Peyer's patch (tissue), 4 donors: Measurements from ENCODE around the gene ATXN2.

ENCODE experiments used
- CTCF ChIP-seq, 6 experiments: fragments of 450-650 bp in 4 of 6; fragments of 200-600 bp in 2 of 6; sonication (generic) in 1 of 6; IDR thresholded peaks; one replicate each; pipeline ENCODE4 v1.5.1; 2017 to 2019; ENCODE audit warnings: antibody characterized with exemption in 6 of 6, mild to moderate bottlenecking in 3 of 6, moderate library complexity in 1 of 6
- POLR2A ChIP-seq, 2 donors: fragments of 450-650 bp; IDR thresholded peaks; one replicate each; pipeline ENCODE4 v1.5.1; 2017; ENCODE audit warnings: antibody characterized with exemption in 2 of 2, mild to moderate bottlenecking in 2 of 2, moderate library complexity in 2 of 2

GRCh38 chr12:111582133-111582747, 16.9 kb downstream of the ATXN2 start:
- TF ChIP-seq CTCF (IDR thresholded peaks at IDR 0.05) (no peak), POLR2A (IDR thresholded peaks at IDR 0.05) (no peak)
